ENCODE data around the gene NIPBL.

- TF ChIP-seq CTCF (IDR thresholded peaks at IDR 0.05 in 2 of 3, conservative IDR thresholded peaks at IDR 0.05 in 1 of 3; ENCODE audit: borderline replicate concordance in 1 of 3, insufficient read depth in 1 of 3, low read depth in 2 of 3, low read length in 2 of 3) (no peak), ATF3 (IDR thresholded peaks at IDR 0.05) (no peak), CEBPB (IDR thresholded peaks at IDR 0.05; ENCODE audit: low read depth) (no peak), TCF7L2 (IDR thresholded peaks at IDR 0.05; ENCODE audit: borderline replicate concordance, extremely low read depth, insufficient read depth, insufficient read length) (no peak), SP1 (IDR thresholded peaks at IDR 0.05; ENCODE audit: low read depth) (no peak), POLR2AphosphoS5 (IDR thresholded peaks at IDR 0.05; ENCODE audit: low read depth, low read length) (no peak), EGR1 (IDR thresholded peaks at IDR 0.05; ENCODE audit: low read depth) (no peak), EZH2 (IDR thresholded peaks at IDR 0.05) (no peak), FOSL1 (IDR thresholded peaks at IDR 0.05; ENCODE audit: low read depth) (no peak), MAX (IDR thresholded peaks at IDR 0.05) (no peak)
These were observed 59.7 kb downstream of the NIPBL start for GRCh38 chr5:36936309-36936708.
